ENCODE data around the gene COL8A2.

DNA sequence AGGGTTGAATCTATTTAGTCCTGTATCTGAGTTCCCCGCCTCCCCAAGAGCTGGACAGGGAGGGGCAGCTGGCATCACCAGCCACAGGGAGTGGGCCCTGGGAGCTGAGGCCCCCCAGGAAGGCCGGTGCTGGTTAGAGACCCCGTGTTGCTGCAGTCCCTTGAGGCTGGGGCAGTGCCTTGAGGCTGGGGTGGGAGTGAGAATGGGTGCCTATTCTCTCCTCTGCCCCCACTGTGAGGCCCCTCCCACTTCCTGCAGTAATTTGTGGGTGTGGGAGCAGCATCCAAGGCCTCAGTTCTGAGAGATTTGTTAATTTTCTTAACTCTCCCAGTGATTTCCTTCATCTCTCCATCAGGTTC, 26.8 kb upstream of the COL8A2 start:
- TF ChIP-seq SIN3A (IDR thresholded peaks at IDR 0.05; ENCODE audit: borderline replicate concordance, insufficient read depth, low read length) (no peak), REST (IDR thresholded peaks at IDR 0.05; ENCODE audit: insufficient read depth in 1 of 2, low read depth in 2 of 2, low read length in 2 of 2) (no peak)
